ENCODE results near the gene VSNL1.

The VSNL1 gene

GRCh38 chr2:17674817-17675216 is 134.3 kb downstream of the VSNL1 start (continued):
- TF ChIP-seq ZNF449 (tag by site-specific recombination; IDR thresholded peaks at IDR 0.05) = no peak

DNA sequence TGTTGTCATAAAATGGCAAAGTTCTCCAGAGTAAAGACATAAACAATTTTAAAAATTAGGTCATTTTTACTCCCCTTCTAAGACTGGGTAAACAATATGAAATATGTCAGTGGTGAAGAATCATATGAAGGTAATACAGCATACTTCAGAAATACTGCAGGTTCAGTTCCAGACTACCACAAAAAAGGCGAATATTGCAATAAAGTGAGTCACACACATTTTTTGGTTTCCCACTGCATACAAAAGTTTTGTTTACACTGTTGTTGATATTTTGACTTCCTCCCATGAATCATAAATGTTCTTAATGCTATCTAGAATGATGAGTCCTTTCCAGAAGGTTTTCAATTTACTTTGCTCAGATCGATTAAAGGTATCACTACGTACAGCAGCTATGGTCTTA is 139.6 kb downstream of the VSNL1 start:
- peaks cover 14 to 56% of the 10 kb centered on the region in 2 experiments for H3K36me3 ChIP-seq (ENCODE audit: control insufficient read depth in 2 of 2, insufficient read depth in 1 of 2, low read length in 2 of 2)
- CTCF ChIA-PET = interaction anchor here (0.6 to 1.9 kb wide), 2 partner anchors 9 to 277 kb away, joined by 3 to 10 read pairs; no protein-coding TSS in a partner anchor

GRCh38 chr2:17682098-17682857 is 141.8 kb downstream of the VSNL1 start:
- CTCF ChIA-PET = interaction anchor here (0.6 to 1.4 kb wide), 4 partner anchors 10 to 237 kb away, joined by 3 to 9 read pairs (median 3); no protein-coding TSS in a partner anchor
- peaks cover 7 to 54% of the 10 kb centered on the region in 2 experiments for H3K36me3 ChIP-seq (ENCODE audit: control insufficient read depth in 2 of 2, insufficient read depth in 1 of 2, low read length in 2 of 2)
- no peak overlapping the region for H3K27ac ChIP-seq (ENCODE audit: extremely low read depth, low read depth, low read length)
- H3K9me3 ChIP-seq (ENCODE audit: control insufficient read depth, insufficient read depth, low read depth, low read length) = no peaks in the 10 kb centered on the region
- no peak overlapping the region for H3K4me3 ChIP-seq (ENCODE audit: low read depth, low read length)
- H3K4me1 ChIP-seq (ENCODE audit: control insufficient read depth, insufficient read depth, low read length) = no peaks in the 10 kb centered on the region
- POLR2A ChIA-PET = no interaction called here
- TF ChIP-seq ZNF830 (tag by site-specific recombination; IDR thresholded peaks at IDR 0.05; ENCODE audit: low read depth) (no peak), ZBTB11 (tag by site-specific recombination; conservative IDR thresholded peaks at IDR 0.05; ENCODE audit: low read depth) (no peak), ZNF423 (tag by site-specific recombination; IDR thresholded peaks at IDR 0.05) (no peak), HOXD13 (CRISPR knock-in tag; IDR thresholded peaks at IDR 0.05; ENCODE audit: borderline replicate concordance) (no peak), GLIS2 (tag by site-specific recombination; IDR thresholded peaks at IDR 0.05) (no peak), ZNF16 (tag by site-specific recombination; IDR thresholded peaks at IDR 0.05; ENCODE audit: low read depth) (no peak), TRIM28 (IDR thresholded peaks at IDR 0.05; ENCODE audit: borderline replicate concordance, low read length) (no peak), OVOL3 (tag by site-specific recombination; IDR thresholded peaks at IDR 0.05) (no peak), SCRT2 (tag by site-specific recombination; IDR thresholded peaks at IDR 0.05) (no peak), ZNF362 (tag by site-specific recombination; IDR thresholded peaks at IDR 0.05) (no peak), ZNF2 (tag by site-specific recombination; IDR thresholded peaks at IDR 0.05) (no peak)

More for the DNA sequence above, 139.6 kb downstream of the VSNL1 start:
- TF ChIP-seq, protein P1, sequence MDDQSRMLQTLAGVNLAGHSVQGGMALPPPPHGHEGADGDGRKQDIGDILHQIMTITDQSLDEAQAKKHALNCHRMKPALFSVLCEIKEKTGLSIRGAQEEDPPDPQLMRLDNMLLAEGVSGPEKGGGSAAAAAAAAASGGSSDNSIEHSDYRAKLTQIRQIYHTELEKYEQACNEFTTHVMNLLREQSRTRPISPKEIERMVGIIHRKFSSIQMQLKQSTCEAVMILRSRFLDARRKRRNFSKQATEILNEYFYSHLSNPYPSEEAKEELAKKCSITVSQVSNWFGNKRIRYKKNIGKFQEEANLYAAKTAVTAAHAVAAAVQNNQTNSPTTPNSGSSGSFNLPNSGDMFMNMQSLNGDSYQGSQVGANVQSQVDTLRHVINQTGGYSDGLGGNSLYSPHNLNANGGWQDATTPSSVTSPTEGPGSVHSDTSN (CRISPR knock-in tag; IDR thresholded peaks at IDR 0.05) = no peak
- TF ChIP-seq GLIS1 (tag by site-specific recombination; IDR thresholded peaks at IDR 0.05) (no peak), ZNF510 (tag by site-specific recombination; IDR thresholded peaks at IDR 0.05; ENCODE audit: insufficient replicate concordance) (no peak), ZNF768 (tag by site-specific recombination; IDR thresholded peaks at IDR 0.05) (no peak), ZNF140 (tag by site-specific recombination; IDR thresholded peaks at IDR 0.05) (no peak), ZNF501 (tag by site-specific recombination; IDR thresholded peaks at IDR 0.05) (no peak), ZFP69B (tag by site-specific recombination; IDR thresholded peaks at IDR 0.05) (no peak), SCRT2 (tag by site-specific recombination; IDR thresholded peaks at IDR 0.05) (no peak), ZSCAN30 (tag by site-specific recombination; IDR thresholded peaks at IDR 0.05) (no peak), ZNF211 (tag by site-specific recombination; IDR thresholded peaks at IDR 0.05; ENCODE audit: low read depth) (no peak), ZNF701 (tag by site-specific recombination; IDR thresholded peaks at IDR 0.05) (no peak), HOXD13 (CRISPR knock-in tag; IDR thresholded peaks at IDR 0.05; ENCODE audit: borderline replicate concordance) (no peak), FEZF1 (tag by site-specific recombination; IDR thresholded peaks at IDR 0.05) (no peak), SP3 (tag by site-specific recombination; IDR thresholded peaks at IDR 0.05) (no peak), ZNF560 (tag by site-specific recombination; IDR thresholded peaks at IDR 0.05; ENCODE audit: borderline replicate concordance) (no peak)
- TF ChIP-seq, protein P2, sequence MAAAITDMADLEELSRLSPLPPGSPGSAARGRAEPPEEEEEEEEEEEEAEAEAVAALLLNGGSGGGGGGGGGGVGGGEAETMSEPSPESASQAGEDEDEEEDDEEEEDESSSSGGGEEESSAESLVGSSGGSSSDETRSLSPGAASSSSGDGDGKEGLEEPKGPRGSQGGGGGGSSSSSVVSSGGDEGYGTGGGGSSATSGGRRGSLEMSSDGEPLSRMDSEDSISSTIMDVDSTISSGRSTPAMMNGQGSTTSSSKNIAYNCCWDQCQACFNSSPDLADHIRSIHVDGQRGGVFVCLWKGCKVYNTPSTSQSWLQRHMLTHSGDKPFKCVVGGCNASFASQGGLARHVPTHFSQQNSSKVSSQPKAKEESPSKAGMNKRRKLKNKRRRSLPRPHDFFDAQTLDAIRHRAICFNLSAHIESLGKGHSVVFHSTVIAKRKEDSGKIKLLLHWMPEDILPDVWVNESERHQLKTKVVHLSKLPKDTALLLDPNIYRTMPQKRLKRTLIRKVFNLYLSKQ (tag by site-specific recombination; IDR thresholded peaks at IDR 0.05; ENCODE audit: borderline replicate concordance) = no peak
- TF ChIP-seq, protein P3, sequence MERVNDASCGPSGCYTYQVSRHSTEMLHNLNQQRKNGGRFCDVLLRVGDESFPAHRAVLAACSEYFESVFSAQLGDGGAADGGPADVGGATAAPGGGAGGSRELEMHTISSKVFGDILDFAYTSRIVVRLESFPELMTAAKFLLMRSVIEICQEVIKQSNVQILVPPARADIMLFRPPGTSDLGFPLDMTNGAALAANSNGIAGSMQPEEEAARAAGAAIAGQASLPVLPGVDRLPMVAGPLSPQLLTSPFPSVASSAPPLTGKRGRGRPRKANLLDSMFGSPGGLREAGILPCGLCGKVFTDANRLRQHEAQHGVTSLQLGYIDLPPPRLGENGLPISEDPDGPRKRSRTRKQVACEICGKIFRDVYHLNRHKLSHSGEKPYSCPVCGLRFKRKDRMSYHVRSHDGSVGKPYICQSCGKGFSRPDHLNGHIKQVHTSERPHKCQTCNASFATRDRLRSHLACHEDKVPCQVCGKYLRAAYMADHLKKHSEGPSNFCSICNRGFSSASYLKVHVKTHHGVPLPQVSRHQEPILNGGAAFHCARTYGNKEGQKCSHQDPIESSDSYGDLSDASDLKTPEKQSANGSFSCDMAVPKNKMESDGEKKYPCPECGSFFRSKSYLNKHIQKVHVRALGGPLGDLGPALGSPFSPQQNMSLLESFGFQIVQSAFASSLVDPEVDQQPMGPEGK (tag by site-specific recombination; IDR thresholded peaks at IDR 0.05) = no peak
- Histone ChIP-seq H3K27ac (ENCODE audit: extremely low read depth, low read depth, low read length) (no peak overlapping the region), H3K4me1 (ENCODE audit: control insufficient read depth, insufficient read depth, low read length) (no peaks in the 10 kb centered on the region), H3K9me3 (ENCODE audit: control insufficient read depth, insufficient read depth, low read depth, low read length) (no peaks in the 10 kb centered on the region), H3K4me3 (ENCODE audit: low read depth, low read length) (no peak overlapping the region)
- POLR2A ChIA-PET = no interaction called here

All from HEK293 (cell line).